NCI-H345 treated with DMSO at 0.1 percent for 48 hours (cell line): ENCODE measurements around the gene HCAR2.
A peak's percentile ranks its signal among the peaks of the same experiment; 100 is the strongest.
"Not testable (repeated sequence)": the region's sequence is repeated elsewhere in the genome, so short reads cannot be mapped to it uniquely, and the experiment has no call there.

Experiments
- DNase-seq: peaks from one replicate; lab custom pipeline; 2025; ENCODE audit not compliant: unreplicated experiment; lab: John Stamatoyannopoulos, UW

The HCAR2 gene

GRCh38 chr12:122721057-122721545 is 17.9 kb upstream of the HCAR2 start:
- no peak for DNase-seq

- not testable (repeated sequence) for DNase-seq
These were observed 13.5 kb upstream of the HCAR2 start, which contains the start of gene HCAR3 for GRCh38 chr12:122716658-122717057. Gene HCAR3 (minus strand): TSS chr12:122716811. CDS start chr12:122716737, 74 bp downstream.

GRCh38 chr12:122715211-122715610 is 12.1 kb upstream of the HCAR2 start:
- not testable (repeated sequence) for DNase-seq

DNA sequence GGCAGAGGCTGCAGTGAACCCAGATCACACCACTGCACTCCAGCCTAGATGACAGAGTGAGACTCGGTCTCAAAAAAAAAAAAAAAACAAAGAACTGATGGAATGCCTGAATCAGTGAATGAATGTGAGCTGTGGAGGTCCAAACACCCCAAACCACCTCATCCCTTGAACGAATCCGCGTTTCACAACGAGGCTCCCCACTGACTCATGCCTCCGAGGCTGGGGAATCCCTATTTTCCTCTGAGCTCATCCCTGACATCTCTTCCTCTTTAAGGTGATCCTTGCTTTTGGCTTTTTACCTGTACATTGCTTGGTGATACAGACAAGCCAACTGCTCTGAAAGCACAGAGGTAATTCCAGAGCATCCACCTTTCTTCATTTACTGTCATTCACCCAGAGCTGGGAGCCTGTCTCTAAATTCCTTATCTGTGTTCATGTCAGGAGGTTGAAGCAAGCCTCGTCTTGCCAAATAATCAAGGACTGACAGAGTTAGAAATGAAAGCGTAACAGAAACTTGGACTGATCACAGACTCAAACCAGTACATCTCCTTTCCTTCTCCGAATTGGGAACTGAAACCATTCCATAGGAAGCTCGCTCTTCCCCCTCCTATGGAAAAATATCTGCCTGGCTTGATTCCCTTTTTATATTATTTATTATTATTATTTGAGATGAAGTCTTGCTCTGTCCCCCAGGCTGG is 10.5 kb upstream of the HCAR2 start:
- not testable (repeated sequence) for DNase-seq

- DNase-seq, result not testable (repeated sequence)
These were observed 8.1 kb upstream of the HCAR2 start for GRCh38 chr12:122711266-122711665.

DNA sequence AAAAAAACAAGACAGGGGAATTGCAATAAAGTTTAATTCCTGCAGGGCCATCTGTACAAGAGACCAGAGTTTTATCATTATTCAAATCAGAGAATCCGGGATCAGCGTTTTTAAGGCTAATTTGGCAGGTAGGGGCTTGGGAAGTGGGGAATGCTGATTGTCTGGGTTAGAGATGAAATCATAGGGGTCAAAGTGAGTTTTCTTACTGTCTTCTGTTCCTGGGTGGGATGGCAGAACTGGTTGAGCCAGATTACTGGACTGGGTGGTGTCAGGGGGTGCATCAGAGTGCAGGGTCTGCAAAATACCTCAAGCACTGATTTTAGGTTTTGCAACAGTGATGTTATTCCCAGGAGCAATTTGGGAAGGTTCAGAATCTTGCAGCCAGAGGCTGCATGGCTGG is 7.2 kb upstream of the HCAR2 start:
- DNase-seq, result not testable (repeated sequence)

DNA sequence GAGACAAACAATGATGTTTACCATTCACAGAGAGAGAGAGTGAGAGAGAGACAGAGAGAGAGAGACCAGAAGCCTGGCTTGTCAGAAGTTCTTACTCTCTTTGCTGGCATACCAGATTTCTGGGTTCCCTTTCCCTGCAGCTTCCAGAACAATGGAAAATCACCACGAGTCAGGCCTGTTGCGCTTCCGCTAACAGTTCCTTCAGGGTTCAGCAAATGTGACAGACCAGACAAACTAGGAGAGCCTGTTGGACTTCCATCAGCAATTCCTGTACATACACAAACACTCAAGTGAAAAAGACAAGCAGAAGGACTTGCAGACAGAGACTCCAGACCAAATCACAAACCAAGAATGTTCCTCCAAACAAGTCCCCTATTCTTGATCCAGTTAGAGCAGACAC is 6.1 kb upstream of the HCAR2 start:
- not testable (repeated sequence) for DNase-seq

DNA sequence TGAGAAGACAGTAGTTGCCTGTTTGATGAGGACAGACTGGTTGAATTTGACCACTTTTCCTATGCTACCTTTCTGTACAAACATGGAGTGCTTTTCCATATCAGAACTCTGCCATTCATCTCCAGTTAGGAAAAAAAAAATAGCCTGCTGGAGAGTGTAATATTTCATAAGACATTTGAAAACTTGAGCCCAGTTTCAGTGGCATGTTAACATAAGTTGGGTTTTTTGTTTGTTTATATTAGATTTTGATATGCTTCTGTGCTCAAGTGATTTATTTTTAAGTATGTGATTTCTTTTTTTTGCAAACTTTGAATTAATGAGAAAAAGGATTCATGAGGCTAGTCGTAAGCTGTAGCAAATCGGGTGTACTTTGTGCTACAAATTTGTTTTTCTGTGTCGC is 684 bp upstream of the HCAR2 start:
- not testable (repeated sequence) for DNase-seq

DNA sequence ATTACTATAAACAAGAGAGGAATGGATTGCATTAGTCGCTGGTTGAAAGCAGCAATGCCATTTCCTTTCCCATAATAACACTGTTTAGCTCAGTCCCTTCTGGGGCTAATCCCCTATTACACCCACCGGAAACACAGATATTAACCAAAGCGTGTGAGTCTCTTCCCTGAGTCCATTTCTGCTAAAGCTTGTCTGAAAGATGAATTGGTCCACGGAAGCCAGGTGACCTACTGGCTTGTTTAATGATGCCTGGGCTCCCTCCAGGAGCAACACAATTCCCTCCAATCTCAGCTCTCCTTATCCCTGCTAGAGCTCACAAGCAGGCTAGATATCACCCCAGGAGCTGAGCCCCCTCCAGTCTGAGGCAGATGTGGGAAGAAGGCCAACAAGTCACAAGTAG is 1.7 kb downstream of the HCAR2 start:
- not testable (repeated sequence) for DNase-seq

DNA sequence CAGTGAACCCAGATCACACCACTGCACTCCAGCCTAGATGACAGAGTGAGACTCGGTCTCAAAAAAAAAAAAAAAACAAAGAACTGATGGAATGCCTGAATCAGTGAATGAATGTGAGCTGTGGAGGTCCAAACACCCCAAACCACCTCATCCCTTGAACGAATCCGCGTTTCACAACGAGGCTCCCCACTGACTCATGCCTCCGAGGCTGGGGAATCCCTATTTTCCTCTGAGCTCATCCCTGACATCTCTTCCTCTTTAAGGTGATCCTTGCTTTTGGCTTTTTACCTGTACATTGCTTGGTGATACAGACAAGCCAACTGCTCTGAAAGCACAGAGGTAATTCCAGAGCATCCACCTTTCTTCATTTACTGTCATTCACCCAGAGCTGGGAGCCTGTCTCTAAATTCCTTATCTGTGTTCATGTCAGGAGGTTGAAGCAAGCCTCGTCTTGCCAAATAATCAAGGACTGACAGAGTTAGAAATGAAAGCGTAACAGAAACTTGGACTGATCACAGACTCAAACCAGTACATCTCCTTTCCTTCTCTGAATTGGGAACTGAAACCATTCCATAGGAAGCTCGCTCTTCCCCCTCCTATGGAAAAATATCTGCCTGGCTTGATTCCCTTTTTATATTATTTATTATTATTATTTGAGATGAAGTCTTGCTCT is 3.0 kb downstream of the HCAR2 start:
- DNase-seq, result not testable (repeated sequence)

GRCh38 chr12:122696922-122697321 is 6.2 kb downstream of the HCAR2 start:
- not testable (repeated sequence) for DNase-seq

- DNase-seq, result no peak
These were observed 11.6 kb downstream of the HCAR2 start for GRCh38 chr12:122691566-122691965.

GRCh38 chr12:122688291-122688690 is 14.9 kb downstream of the HCAR2 start:
- no peak for DNase-seq

- DNase-seq, result peak; percentile 14
These were observed 16.1 kb downstream of the HCAR2 start for GRCh38 chr12:122687086-122687485.

DNA sequence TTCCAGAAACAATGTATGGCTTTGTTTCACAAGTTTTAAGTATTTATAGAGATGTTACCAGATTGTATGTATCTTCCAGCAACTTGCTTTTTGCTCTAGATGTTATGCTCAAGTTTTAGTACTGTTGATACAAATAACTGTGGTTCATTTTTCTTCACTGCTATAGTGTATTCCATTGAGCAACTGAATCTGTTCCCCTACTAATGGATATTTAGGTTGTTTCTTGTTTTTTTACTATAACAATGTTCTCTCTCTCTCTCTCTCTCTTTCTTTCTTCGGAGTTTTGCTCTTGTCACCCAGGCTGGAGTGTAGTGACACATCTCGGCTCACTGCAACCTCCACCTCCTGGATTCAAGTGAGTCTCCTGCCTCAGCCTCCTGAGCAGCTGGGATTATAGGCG is 16.6 kb downstream of the HCAR2 start:
- no peak for DNase-seq

GRCh38 chr12:122684297-122684813 is 18.8 kb downstream of the HCAR2 start:
- no peak for DNase-seq

DNA sequence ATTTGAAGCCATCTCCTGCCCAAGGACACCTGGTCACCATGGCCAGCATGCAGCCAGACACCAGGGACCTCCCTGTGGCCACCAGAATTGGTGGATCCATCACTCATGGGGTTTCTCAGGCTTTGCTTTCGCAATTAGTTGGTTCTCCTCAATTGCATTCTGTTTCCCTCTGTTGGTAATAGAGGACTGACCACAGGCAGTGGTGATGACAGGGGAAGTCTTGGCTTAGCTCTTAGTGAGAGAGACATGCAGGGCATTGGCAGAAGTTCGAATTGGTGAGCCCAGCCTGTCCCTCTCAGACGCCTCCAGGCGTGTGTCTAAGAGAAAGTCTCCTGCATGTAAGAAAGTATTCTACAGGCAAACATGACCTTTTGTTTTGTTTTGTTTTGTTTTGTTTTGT is 21.3 kb downstream of the HCAR2 start:
- no peak for DNase-seq

- DNase-seq, result not testable (repeated sequence)
These were observed 22.2 kb downstream of the HCAR2 start for GRCh38 chr12:122680989-122681388.

DNA sequence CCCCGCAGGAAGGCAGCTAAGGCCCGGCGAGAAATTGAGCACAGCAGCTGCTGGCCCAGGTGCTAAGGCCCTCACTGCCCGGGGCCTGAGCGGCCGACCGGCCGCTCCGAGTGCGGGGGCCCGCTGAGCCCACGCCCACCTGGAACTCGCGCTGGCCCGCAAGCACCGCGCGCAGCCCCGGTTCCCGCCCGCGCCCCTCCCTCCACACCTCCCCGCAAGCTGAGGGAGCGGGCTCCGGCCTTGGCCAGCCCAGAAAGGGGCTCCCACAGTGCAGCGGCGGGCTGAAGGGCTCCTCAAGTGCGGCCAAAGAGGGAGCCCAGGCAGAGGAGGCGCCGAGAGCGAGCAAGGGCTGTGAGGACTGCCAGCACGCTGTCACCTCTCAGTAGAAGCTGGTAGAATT is 26.4 kb downstream of the HCAR2 start:
- not testable (repeated sequence) for DNase-seq

DNA sequence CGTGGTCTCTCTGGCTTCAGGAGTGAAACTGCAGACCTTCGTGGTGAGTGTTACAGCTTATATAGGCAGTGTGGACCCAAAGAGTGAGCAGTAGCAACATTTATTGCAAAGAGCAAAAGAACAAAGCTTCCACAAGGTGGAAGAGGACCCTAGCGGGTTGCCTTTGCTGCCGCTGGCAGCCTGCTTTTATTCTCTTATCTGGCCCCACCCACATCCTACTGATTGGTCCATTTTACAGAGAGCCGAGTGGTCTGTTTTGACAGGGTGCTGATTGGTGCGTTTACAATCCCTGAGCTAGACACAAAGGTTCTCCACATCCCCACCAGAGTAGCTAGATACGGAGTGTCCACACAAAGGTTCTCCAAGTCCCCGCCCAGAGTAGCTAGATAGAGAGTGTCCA is 27.1 kb downstream of the HCAR2 start:
- not testable (repeated sequence) for DNase-seq

- DNase-seq, result no peak
These were observed 30.6 kb downstream of the HCAR2 start for GRCh38 chr12:122672515-122672914.
